ENCODE results near the gene IER5. TPM values are rescaled to one million over a fixed set of nuclear protein-coding genes. Genes with fewer than 3 reads are reported as not detected.

Gene IER5
- total RNA-seq, 2 donors from 2014 or later: 13.2 to 21.2 TPM

GRCh38 chr1:181075766-181076350 lies 12.6 kb upstream of the IER5 start:
- no peaks in the 10 kb centered on the region for H3K27me3 Mint-ChIP-seq (ENCODE audit: insufficient read depth)
- Histone ChIP-seq H3K27ac (ENCODE audit: low read depth, low read length) (no peak overlapping the region), H3K4me3 (ENCODE audit: low read length) (no peak overlapping the region), H3K9ac (ENCODE audit: extremely low read depth, low read length, poor library complexity, severe bottlenecking) (no peak overlapping the region), H3K36me3 (ENCODE audit: control insufficient read depth, insufficient read depth, low read length) (no peaks in the 10 kb centered on the region), H3K27me3 (ENCODE audit: control insufficient read depth, insufficient read depth, low read length, poor library complexity, severe bottlenecking) (no peaks in the 10 kb centered on the region), H3K9me3 (ENCODE audit: control insufficient read depth, low read length) (no peaks in the 10 kb centered on the region), H3K4me1 (ENCODE audit: control insufficient read depth, insufficient read depth, low read length) (peaks cover 4% of the 10 kb centered on the region)
- no peak overlapping the region for H3K27ac Mint-ChIP-seq
- WGBS, 2 experiments (ENCODE audit: insufficient coverage in 1 of 2, insufficient read length in 1 of 2): 86 to 92% methylated on average over 3 to 5 of the region's 5 CpGs
- DNase-seq: no peak
- H3K4me1 Mint-ChIP-seq: peaks cover 32% of the 10 kb centered on the region
- no peak for TF ChIP-seq CTCF (conservative IDR thresholded peaks at IDR 0.05)
- peaks cover 3% of the 10 kb centered on the region for H3K9me3 Mint-ChIP-seq
- no peaks in the 10 kb centered on the region for H3K36me3 Mint-ChIP-seq (ENCODE audit: low read depth)
- no peak overlapping the region for H3K4me3 Mint-ChIP-seq

- H3K36me3 Mint-ChIP-seq (ENCODE audit: low read depth): no peaks in the 10 kb centered on the region
- H3K27me3 Mint-ChIP-seq (ENCODE audit: insufficient read depth): no peaks in the 10 kb centered on the region
- no peak overlapping the region for H3K4me3 Mint-ChIP-seq
- H3K9me3 ChIP-seq (ENCODE audit: control insufficient read depth, low read length): no peaks in the 10 kb centered on the region
- no peak overlapping the region for H3K27ac Mint-ChIP-seq
- no peak for DNase-seq
- H3K27me3 ChIP-seq (ENCODE audit: control insufficient read depth, insufficient read depth, low read length, poor library complexity, severe bottlenecking): no peaks in the 10 kb centered on the region
- WGBS, 2 experiments (ENCODE audit: insufficient coverage in 1 of 2, insufficient read length in 1 of 2): 89 to 92% methylated on average over 2 to 3 of the region's 3 CpGs
- H3K36me3 ChIP-seq (ENCODE audit: control insufficient read depth, insufficient read depth, low read length): no peaks in the 10 kb centered on the region
- H3K27ac ChIP-seq (ENCODE audit: low read depth, low read length): no peak overlapping the region
- H3K4me3 ChIP-seq (ENCODE audit: low read length): no peak overlapping the region
- TF ChIP-seq CTCF (conservative IDR thresholded peaks at IDR 0.05): no peak
- H3K9ac ChIP-seq (ENCODE audit: extremely low read depth, low read length, poor library complexity, severe bottlenecking): no peak overlapping the region
- H3K9me3 Mint-ChIP-seq: peaks cover 3% of the 10 kb centered on the region
- H3K4me1 Mint-ChIP-seq: peaks cover 32% of the 10 kb centered on the region
- peaks cover 4% of the 10 kb centered on the region for H3K4me1 ChIP-seq (ENCODE audit: control insufficient read depth, insufficient read depth, low read length)
These were observed 11.6 kb upstream of the IER5 start for GRCh38 chr1:181076852-181077251.

GRCh38 chr1:181077576-181078242 lies 10.8 kb upstream of the IER5 start:
- Mint-ChIP-seq H3K4me3 (no peak overlapping the region), H3K27ac (no peak overlapping the region), H3K9me3 (peaks cover 3% of the 10 kb centered on the region), H3K36me3 (ENCODE audit: low read depth) (no peaks in the 10 kb centered on the region), H3K4me1 (peaks cover 32% of the 10 kb centered on the region), H3K27me3 (ENCODE audit: insufficient read depth) (no peaks in the 10 kb centered on the region)
- Histone ChIP-seq H3K4me1 (ENCODE audit: control insufficient read depth, insufficient read depth, low read length) (peaks cover 4% of the 10 kb centered on the region), H3K27me3 (ENCODE audit: control insufficient read depth, insufficient read depth, low read length, poor library complexity, severe bottlenecking) (no peaks in the 10 kb centered on the region), H3K9me3 (ENCODE audit: control insufficient read depth, low read length) (no peaks in the 10 kb centered on the region), H3K9ac (ENCODE audit: extremely low read depth, low read length, poor library complexity, severe bottlenecking) (no peak overlapping the region), H3K4me3 (ENCODE audit: low read length) (no peak overlapping the region), H3K27ac (ENCODE audit: low read depth, low read length) (no peak overlapping the region), H3K36me3 (ENCODE audit: control insufficient read depth, insufficient read depth, low read length) (no peaks in the 10 kb centered on the region)
- no peak for TF ChIP-seq CTCF (conservative IDR thresholded peaks at IDR 0.05)
- DNase-seq: no peak
- WGBS, 2 experiments (ENCODE audit: insufficient coverage in 1 of 2, insufficient read length in 1 of 2): 67 to 70% methylated on average over 6 to 7 of the region's 7 CpGs
